Measurements from ENCODE around the gene FAM163B.
"Not testable (repeated sequence)": the region's sequence is repeated elsewhere in the genome, so short reads cannot be mapped to it uniquely, and the experiment has no call there.

FAM163B gene

GRCh38 chr9:133564451-133565116 lies 44.6 kb downstream of the FAM163B start:
- DNase-seq, result no peak

- DNase-seq, result not testable (repeated sequence)
Observed at GRCh38 chr9:133563814-133564213, 45.4 kb downstream of the FAM163B start.

GRCh38 chr9:133563291-133563796 lies 45.8 kb downstream of the FAM163B start:
- DNase-seq, result peak; percentile 37

- no peak for DNase-seq
Observed at GRCh38 chr9:133562611-133563290, 46.4 kb downstream of the FAM163B start.

- DNase-seq, result no peak
Observed at GRCh38 chr9:133561976-133562554, 47.1 kb downstream of the FAM163B start.

GRCh38 chr9:133560944-133561343 lies 48.2 kb downstream of the FAM163B start:
- DNase-seq, result no peak

GRCh38 chr9:133560311-133560710 lies 48.9 kb downstream of the FAM163B start:
- DNase-seq, result no peak

GRCh38 chr9:133558191-133559126 lies 50.7 kb downstream of the FAM163B start:
- DNase-seq, result peak; percentile 30

GRCh38 chr9:133557581-133557980 lies 51.6 kb downstream of the FAM163B start:
- no peak for DNase-seq

- no peak for DNase-seq
Observed at GRCh38 chr9:133556354-133556753, 52.8 kb downstream of the FAM163B start.

GRCh38 chr9:133554729-133555128 lies 54.5 kb downstream of the FAM163B start:
- DNase-seq, result no peak

- no peak for DNase-seq
Observed at GRCh38 chr9:133553973-133554713, 55.0 kb downstream of the FAM163B start.

GRCh38 chr9:133553123-133553522 lies 56.1 kb downstream of the FAM163B start:
- no peak for DNase-seq

- DNase-seq, result no peak
Observed at GRCh38 chr9:133552236-133552635, 57.0 kb downstream of the FAM163B start.

GRCh38 chr9:133551446-133551845 lies 57.7 kb downstream of the FAM163B start:
- no peak for DNase-seq

GRCh38 chr9:133547116-133547515 lies 62.1 kb downstream of the FAM163B start:
- DNase-seq, result no peak

GRCh38 chr9:133546287-133546680 lies 62.9 kb downstream of the FAM163B start:
- no peak for DNase-seq

GRCh38 chr9:133545494-133546286 lies 63.5 kb downstream of the FAM163B start:
- DNase-seq, result no peak

GRCh38 chr9:133543772-133544467 lies 65.3 kb downstream of the FAM163B start:
- DNase-seq, result no peak

- DNase-seq, result no peak
Observed at GRCh38 chr9:133542002-133542401, 67.2 kb downstream of the FAM163B start.

GRCh38 chr9:133540698-133541025 lies 68.5 kb downstream of the FAM163B start:
- DNase-seq, result no peak
